GM15510 (cell line): Measurements from ENCODE around the gene BORCS8.
A peak's percentile ranks its signal among the peaks of the same experiment; 100 is the strongest.

Source experiments
- POLR2A ChIP-seq: IDR thresholded peaks from 3 replicates; pipeline ENCODE4 v1.6.1; 2011; ENCODE audit warnings: borderline replicate concordance; ENCODE audit not compliant: insufficient read length; ENCODE audit errors: extremely low read depth

Gene BORCS8

DNA sequence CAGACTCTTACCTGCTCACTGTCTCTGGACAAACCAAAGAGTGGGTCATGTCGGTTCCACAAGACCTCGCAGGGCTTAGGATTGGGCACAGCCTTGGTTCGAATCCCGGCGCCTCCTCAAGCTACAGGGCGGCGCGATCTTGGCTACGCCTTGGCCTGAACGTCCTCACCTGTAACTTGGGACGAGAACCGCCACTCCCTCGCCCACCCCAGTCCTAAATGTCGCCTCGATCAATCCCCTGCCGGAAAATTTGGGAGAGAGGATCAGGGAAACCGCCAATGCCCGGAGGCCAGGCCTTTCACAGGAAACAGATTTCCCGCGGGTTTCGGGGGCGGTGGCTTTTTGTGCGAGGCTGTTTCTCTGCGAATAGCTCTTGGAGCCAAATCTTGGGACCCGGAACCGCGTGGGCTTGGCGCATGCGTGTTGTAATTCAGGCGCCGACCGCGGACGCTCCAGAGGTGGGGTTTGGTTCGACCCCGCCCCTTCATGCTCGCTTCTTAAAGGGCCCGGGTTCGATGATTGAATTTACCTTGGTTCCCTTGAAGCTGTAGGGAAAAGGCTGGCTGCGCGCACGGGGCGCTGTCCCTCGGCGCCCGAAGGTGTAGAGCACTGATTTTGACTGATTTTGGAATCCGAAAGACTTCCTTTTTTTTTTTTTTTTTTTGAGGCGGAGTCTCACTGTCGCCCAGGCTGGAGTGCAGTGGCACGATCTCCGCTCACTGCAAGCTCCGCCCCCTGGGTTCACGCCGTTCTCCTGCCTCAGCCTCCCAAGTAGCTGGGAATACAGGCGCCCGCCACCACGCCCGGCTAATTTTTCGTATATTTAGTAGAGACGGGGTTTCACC, 11.3 kb upstream of the BORCS8 start, which contains the start of gene NR2C2AP:
Gene NR2C2AP (minus strand): TSS at position 403 of the 845 bp plus-strand sequence. CDS start 354 bp downstream, at position 49.
- peak; percentile 57 for TF ChIP-seq POLR2A

DNA sequence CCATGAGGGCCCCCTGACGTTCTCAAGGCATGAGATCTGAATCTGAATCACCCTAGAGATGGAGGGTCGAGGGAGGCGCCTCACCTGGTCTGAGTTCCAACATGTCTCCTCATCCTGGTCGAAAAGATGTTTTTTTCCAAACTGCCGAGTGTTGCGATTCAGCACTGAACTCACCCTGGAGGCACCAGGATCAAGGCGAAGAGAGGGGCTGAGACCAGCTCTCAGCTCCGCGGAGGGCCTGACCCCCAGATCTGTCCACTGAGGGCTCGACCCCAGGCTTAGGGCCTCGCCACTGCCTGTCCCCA, 10.7 kb upstream of the BORCS8 start:
- TF ChIP-seq POLR2A: no peak

DNA sequence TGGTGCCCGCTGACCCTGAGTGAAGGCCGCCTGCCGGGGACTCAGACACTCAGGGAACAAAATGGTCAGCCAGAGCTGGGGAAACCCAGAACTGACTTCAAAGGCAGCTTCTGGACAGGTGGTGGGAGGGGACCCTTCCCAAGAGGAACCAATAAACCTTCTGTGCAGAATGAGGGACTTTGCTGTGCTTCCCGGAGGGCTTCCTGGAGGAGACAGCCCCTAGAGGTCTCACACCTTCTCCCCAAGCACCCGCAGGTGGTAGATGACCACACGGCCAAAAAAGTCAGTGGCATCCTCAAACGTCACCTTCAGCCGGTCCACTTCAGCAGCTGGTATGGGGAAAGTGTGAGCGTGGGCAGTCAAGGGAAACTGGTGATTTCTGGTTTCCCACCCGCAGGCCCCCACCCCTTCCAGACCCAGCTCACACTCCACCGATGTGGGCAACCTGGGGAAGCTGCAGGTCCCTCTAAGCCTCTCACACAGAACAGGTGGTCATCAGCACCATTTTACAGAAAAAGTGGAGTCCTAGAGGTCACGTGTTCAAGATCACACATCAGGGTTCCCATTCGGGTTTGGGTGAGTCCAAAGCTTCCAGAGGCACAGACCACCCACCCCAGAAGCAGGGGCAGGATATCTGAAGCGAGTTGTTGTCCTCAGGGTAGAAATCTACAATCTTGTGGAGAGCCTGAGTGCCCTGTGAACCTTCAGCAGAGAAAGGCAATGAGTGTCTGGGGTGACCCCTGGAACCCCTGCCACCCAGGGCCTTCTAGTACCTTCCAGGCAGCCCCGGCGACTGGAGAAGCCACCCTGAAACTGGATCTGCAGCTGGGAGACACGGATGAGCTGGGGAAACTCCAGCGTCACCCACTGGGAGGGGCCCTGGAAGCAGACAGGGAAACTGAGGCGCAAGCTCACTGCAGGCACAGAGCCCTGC, 10.0 kb upstream of the BORCS8 start:
- TF ChIP-seq POLR2A: no peak

DNA sequence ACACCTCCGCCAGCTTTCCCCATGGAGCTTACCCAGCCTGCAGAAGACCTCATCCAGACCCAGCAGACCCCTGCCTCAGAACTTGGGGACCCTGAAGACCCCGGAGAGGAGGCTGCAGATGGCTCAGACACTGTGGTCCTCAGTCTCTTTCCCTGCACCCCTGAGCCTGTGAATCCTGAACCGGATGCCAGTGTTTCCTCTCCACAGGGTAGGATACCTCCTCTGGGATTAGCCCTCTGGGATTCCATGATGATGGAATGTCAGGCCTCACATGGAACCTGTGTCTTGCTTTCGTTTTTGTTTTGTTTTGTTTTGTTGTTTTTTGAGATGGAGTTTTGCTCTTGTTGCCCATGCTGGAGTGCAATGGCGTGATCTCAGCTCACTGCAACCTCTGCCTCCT, 2.0 kb upstream of the BORCS8 start:
- TF ChIP-seq POLR2A: no peak

DNA sequence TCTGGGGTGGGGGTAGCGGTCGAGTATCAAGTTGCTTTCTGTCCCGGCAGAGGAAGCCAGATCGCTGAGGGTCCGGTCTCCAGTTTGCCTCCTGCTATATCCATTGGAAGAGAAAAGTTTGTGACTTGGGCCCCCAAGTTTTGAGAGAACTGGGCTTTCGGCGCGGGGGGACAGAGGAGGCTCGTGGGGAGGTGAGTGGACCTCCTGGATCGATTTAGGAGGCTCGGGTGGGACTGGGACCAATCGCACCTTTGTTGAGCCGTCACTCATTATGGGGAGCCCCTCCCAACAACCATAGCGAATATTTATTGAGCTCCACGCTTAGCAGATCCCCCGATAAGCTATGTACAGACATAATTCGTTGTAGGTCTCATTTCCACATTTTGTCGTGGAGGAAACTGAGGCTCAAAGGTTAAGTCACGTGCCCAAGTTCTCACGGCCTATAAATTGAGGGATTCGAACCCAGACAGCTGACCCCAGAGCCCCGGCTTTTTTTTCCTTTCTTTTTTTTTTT, 1.0 kb upstream of the BORCS8 start:
- TF ChIP-seq POLR2A: peak; percentile 31

DNA sequence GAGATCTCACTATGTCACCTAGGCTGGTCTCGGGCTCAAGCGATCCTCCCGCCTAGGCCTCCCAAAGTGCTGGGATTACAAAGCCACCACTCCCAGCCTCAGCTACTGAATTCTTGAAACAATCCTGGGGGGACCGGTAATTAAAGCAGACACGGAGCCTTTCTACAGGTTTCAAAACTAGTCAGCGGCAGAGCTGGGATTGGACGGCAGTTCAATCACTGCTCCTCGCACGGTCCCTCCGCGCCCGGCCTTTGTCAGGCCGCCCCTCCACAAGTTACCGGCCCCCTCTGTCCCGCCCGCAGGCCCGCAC, 229 bp downstream of the BORCS8 start:
- TF ChIP-seq POLR2A: no peak

DNA sequence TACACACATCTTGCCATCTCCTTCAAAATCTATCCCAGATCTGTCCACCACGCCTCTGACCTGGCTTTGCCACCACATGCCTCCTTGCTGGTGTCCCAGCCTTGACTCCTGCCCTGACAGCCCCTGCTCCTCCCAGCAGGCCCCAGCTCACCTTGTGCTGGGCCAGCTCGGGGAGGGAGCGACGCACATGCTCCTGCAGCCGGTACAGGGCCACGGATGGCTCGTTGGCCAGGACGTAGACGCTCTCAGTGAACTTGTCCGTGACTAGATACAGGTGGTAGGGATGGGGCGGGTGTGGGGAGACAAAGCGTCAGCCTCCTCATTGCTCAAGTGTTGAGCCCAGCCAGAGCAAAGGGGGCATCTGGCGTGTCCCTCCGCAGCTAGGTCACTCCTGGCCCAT, 5.2 kb downstream of the BORCS8 start:
- TF ChIP-seq POLR2A: no peak

DNA sequence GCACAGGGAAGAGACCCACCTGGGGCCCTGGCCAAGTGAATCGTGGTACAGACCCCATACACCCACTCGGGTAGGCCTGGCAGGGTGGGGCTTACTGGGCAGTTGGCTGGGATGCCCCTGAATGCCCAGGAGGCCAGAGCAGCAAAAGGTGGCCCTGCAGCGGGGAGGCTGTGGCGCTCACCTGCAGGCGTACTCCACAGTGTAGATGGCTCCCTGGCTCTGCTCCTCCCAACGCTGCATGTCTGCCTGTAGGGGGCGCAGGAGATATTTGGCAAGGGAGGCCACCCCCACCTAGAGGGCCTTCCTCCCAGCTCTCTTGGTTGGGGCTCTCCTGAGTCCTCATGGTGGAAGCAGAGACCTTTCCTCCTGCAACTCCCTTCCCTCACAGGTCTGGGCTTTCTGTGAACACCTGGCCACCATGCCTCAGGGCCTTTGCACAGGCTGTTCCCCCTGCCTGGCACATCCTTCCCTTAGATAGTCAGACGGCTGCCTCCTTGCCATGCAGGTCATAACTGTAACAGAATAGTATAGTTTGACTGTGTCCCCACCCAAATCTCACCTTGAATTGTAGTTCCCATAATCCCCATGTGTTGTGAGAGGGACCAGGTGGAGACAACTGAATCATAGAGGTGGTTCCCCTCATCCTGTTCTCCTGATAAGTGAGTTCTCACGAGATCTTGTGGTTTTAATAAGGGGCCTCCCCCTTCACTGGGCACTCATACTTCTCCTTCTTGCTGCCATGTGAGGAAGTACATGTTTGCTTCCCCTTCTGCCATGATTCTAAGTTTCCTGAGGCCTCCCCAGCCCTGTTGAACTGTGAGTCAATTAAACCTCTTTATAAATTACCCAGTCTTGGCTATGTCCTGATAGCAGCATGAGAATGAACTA, 5.9 kb downstream of the BORCS8 start:
- TF ChIP-seq POLR2A: no peak

DNA sequence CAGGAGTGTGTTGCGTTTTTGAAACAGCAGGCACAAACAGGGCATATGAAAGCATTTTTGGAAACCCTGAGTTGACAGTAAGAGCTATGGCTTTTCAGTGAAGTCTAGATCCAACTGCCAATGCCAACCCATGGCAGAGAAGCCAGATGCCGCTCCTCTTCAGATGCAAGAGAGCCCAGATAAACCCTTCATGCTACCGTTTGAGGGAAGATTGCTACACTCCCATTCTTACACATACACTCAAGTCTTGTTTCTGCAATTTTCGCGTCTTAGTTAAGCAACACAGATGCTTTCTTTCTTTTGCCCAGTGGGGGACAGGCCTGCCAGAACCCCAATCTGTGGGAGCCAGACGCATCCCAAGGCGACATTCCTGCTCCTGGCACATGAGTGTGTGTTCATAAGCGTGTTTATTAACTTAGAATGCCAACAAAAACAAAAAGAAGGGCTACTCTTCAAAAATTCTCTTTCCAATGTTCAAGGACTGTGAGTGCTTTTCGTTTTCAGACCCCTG, 10.4 kb downstream of the BORCS8 start:
- TF ChIP-seq POLR2A: no peak

DNA sequence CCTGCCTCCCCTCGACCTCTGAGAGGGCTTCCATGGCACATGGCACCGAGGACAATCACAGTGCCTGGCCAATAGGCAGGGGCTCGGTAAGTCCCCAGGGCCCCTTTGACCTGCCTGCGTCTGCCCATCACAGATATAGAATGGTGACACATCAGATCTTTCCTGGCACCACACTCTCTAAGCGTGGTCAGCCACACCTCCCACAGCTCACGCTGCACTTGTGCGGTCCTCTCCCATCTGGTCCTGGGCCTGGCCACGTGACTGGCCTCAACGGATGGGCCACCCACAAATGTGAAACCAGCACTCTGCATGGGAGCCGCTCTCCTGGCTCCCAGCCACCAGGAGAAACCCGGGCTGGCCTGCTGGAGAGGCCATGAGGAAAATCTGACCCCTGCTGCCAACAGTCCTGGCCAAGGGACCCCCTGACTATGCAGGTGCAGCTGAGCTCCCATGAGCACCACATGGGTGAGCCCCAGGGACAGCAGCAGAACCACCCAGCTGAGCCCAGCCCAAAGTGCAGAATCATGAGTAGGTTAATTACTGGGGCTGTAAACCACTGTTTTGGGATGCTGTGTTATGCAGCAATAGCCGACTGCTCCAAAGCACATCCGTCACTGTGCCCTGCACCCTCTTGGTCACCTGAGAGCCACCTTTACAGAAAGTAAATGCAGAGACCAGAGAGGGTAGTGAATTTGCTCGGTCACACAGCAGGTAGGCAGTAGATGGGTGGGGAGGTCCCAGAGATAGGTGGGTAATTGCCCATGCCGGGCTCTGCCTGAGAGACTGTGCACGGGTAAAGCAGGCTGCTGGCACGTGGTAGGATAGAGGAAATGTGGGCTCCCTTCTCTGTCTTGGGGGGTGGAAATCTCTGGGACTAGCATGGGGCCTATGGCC, 12.2 kb downstream of the BORCS8 start:
- TF ChIP-seq POLR2A: no peak

DNA sequence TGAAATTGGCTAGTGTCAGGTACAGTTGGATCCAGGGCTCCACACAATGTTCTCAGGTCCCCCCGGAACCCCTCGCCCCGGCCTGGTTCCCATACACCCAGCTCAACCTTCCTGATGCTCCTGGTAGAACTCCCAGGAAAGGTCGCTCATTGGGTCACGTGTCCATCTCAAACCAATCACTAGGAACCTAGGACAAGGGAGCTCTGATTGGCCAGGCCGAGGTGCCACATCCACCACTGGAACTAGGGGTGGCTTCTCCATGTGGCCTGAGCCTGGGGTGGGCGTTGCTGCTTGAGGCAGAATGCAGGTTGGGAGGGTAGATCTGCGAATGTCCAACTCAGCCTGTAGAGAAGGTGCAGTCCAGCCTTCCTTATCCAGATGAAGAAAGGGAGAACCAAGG, 15.0 kb downstream of the BORCS8 start:
- TF ChIP-seq POLR2A: no peak

DNA sequence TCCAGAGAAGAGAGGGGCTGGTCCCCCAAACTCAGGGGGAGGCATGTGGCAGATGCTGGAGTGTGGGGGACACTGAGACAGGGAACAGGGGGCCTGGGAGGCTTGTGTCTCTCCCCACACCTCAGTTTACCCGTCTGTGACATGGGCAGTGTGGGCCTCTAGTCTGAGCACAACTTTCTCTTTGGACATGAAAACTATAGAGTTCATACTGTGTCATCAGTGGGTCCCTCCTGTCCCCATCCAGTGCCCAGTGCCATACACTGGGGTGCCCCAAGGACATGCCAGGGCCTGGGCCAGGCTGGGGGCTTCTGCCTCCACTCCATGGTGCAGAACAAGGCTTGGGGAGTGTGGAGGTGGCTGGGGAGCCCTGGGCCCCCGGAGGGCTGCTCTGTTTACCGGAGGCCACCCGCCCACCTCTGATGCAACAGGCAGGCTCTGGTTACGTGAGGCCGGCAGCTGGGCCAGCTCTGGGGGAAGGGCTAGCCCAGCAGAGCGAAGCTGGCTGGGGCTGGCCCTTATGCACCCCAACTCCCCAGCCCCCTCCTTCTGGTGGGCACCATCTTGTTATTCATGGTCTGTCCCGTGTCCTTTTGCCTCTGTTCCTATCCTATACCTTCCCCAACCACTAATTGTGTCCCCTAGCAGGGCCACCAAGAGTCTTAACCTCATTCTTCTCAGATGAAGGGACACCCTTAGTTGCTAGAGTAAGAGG, 20.0 kb downstream of the BORCS8 start:
- peak; percentile 15 for TF ChIP-seq POLR2A
